SU-DHL-6 (cell line): ENCODE data around the gene ARHGAP26.

Experiments used
- H2AFZ ChIP-seq: fragments of 200-600 bp; sonication (generic); 2 replicates; pipeline ENCODE4 v1.6.1; 2014; ENCODE audit warnings: low read depth, mild to moderate bottlenecking, moderate library complexity, mixed read lengths, antibody characterized with exemption, low read length; ENCODE audit not compliant: severe bottlenecking
- H3F3A ChIP-seq: fragments of 200-600 bp; shearing (Covaris generic); 2 replicates; pipeline ENCODE4 v1.6.0; 2016; ENCODE audit warnings: antibody characterized with exemption, mild to moderate bottlenecking; ENCODE audit not compliant: insufficient read depth
- H3K27ac ChIP-seq: fragments of 200-600 bp; sonication (generic); 2 replicates; pipeline ENCODE4 v1.5.1; 2016; ENCODE audit warnings: low read depth, mild to moderate bottlenecking, low read length, moderate library complexity, mixed read lengths
- H3K27me3 ChIP-seq: fragments of 200-600 bp; sonication (generic), shearing (Covaris generic); 2 replicates; pipeline ENCODE4 v1.6.0; 2014; ENCODE audit warnings: mild to moderate bottlenecking, low read length
- H3K36me3 ChIP-seq: fragments of 200-600 bp; sonication (generic); 2 replicates; pipeline ENCODE4 v1.6.1; 2014; ENCODE audit warnings: mild to moderate bottlenecking, low read length, mixed read lengths
- H3K4me2 ChIP-seq: fragments of 300-600, 200-600 bp; shearing (Covaris generic), sonication (generic); 2 replicates; pipeline ENCODE4 v1.6.0; 2014; ENCODE audit warnings: low read length, low read depth, mild to moderate bottlenecking; ENCODE audit not compliant: poor library complexity, severe bottlenecking
- H3K4me3 ChIP-seq: fragments of 200-600 bp; sonication (generic); 2 replicates; pipeline ENCODE4 v1.5.1; 2014; ENCODE audit warnings: antibody characterized with exemption, low read length, mild to moderate bottlenecking, mixed read lengths; ENCODE audit not compliant: insufficient read depth, poor library complexity, severe bottlenecking
- H3K79me2 ChIP-seq: fragments of 200-600 bp; sonication (generic); 2 replicates; pipeline ENCODE4 v1.6.1; 2014; ENCODE audit warnings: mild to moderate bottlenecking, low read length, moderate library complexity; ENCODE audit not compliant: insufficient read depth
- H3K9ac ChIP-seq: fragments of 200-600 bp; sonication (generic); 2 replicates; pipeline ENCODE4 v1.7.0; 2014; ENCODE audit warnings: mild to moderate bottlenecking, low read length
- H3K9me2 ChIP-seq: fragments of 200-600 bp; sonication (generic); replicated peaks from 2 replicates; pipeline ENCODE4 v1.6.1; 2014; ENCODE audit warnings: low read length; ENCODE audit not compliant: insufficient read depth
- H3K9me3 ChIP-seq: fragments of 200-600 bp; sonication (generic); 2 replicates; pipeline ENCODE4 v1.6.1; 2014; ENCODE audit warnings: low read length, mixed read lengths; ENCODE audit not compliant: insufficient read depth
- H4K20me1 ChIP-seq: fragments of 200-600 bp; sonication (generic); 2 replicates; pipeline ENCODE4 v1.6.1; 2014; ENCODE audit warnings: low read depth, mild to moderate bottlenecking, antibody characterized with exemption, low read length, moderate library complexity, mixed read lengths
- EZH2phosphoT487 ChIP-seq: fragments of 200-600 bp; sonication (generic), shearing (Covaris generic); conservative IDR thresholded peaks from 2 replicates; pipeline ENCODE4 v1.6.1; 2018; ENCODE audit warnings: mild to moderate bottlenecking, antibody characterized with exemption, low read length, moderate library complexity, mixed read lengths
- TF ChIP-seq, protein P1 (sequence below): fragments of 200-600 bp; sonication (generic); IDR thresholded peaks from one replicate; pipeline ENCODE4 v1.5.1; 2017; ENCODE audit warnings: antibody characterized with exemption, mild to moderate bottlenecking, low read length, moderate library complexity; ENCODE audit not compliant: insufficient read depth, poor library complexity, severe bottlenecking

The ARHGAP26 gene

DNA sequence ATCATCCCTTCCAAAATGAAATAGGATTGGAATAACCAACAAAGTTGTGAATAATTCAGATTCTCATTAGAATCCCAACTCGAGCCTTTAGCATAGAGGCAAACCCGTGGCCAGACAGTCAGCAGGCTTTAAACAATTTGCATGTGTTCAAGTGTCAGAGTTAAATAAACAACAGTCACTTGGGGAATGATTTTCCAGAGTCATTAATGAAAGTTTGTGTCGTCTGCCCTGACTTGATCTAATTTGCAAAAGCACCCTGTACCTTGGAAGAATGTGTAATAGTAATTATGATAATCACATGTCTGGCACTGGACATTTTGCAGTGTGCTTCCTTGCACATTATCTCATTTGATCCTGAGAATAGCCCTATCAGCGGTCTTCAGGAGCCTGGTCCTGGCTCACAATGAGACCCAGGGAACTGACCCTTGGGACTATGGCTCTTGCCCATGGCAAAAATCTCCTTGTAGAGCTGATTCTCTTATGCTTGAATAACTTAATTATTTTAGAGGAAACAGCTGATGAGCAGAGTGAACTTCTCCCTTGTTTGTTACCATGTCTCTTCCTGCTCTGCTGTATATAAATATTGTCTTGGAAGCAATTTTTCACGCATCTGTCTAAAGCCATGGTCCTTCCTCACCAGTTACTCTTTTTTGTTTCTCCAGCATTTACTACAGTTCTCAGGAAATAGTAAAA lies 360.6 kb downstream of the ARHGAP26 start:
- Histone ChIP-seq H3K4me2 (no peak overlapping the region), H3K4me3 (no peak overlapping the region), H3K36me3 (no peaks in the 10 kb centered on the region), H3K79me2 (no peaks in the 10 kb centered on the region), H2AFZ (no peak overlapping the region), H3K9ac (no peak overlapping the region), H3F3A (no peaks in the 10 kb centered on the region), H4K20me1 (no peaks in the 10 kb centered on the region), H3K27me3 (no peaks in the 10 kb centered on the region), H3K9me2 (no peaks in the 10 kb centered on the region), H3K9me3 (no peaks in the 10 kb centered on the region), H3K27ac (no peak overlapping the region)
- TF ChIP-seq, protein P1, sequence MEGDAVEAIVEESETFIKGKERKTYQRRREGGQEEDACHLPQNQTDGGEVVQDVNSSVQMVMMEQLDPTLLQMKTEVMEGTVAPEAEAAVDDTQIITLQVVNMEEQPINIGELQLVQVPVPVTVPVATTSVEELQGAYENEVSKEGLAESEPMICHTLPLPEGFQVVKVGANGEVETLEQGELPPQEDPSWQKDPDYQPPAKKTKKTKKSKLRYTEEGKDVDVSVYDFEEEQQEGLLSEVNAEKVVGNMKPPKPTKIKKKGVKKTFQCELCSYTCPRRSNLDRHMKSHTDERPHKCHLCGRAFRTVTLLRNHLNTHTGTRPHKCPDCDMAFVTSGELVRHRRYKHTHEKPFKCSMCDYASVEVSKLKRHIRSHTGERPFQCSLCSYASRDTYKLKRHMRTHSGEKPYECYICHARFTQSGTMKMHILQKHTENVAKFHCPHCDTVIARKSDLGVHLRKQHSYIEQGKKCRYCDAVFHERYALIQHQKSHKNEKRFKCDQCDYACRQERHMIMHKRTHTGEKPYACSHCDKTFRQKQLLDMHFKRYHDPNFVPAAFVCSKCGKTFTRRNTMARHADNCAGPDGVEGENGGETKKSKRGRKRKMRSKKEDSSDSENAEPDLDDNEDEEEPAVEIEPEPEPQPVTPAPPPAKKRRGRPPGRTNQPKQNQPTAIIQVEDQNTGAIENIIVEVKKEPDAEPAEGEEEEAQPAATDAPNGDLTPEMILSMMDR = no peak
- TF ChIP-seq EZH2phosphoT487 = no peak

DNA sequence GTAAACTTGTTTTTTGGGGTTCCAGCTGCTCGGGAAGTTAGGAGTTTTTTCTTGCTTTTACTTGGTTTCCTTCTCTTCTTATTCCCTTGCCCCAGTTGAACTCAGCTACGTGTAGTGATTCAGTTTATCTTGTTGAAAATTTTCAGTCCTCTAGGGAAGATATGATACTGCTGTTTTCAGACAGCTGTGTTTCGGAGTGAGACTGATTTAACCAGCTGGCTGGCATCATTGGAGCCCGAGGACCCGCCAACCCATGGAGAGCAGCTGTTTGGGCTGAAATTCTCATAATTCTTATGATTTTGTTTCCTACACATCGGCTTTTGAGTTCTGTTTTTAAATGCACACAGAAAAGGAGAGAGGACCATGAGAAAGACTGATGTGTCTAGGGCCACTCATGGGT lies 361.8 kb downstream of the ARHGAP26 start:
- Histone ChIP-seq H4K20me1 (no peaks in the 10 kb centered on the region), H3K4me3 (no peak overlapping the region), H3K36me3 (no peaks in the 10 kb centered on the region), H3K9ac (no peak overlapping the region), H3F3A (no peaks in the 10 kb centered on the region), H3K79me2 (no peaks in the 10 kb centered on the region), H3K4me2 (no peak overlapping the region), H2AFZ (no peak overlapping the region), H3K27me3 (no peaks in the 10 kb centered on the region), H3K9me3 (no peaks in the 10 kb centered on the region), H3K9me2 (no peaks in the 10 kb centered on the region), H3K27ac (no peak overlapping the region)
- TF ChIP-seq, protein P1 = no peak
- TF ChIP-seq EZH2phosphoT487 = no peak

DNA sequence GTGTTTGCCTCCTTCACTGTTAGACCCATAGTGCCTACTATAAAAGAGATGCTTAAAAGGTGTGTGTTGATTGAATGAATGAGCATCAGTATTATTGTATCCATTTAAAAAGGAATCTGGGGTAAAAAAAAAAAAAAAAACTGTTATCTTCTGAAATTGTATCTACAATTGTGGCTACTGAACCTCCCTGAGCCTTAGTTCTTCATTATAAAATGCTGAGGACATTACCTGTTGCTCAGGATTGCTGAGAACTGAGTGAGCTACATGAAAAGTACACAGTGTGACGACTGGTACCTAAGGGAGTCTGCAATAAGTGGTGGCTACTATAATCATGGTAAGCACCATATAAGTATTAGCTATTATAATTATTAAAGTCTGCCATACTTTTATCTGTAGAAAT lies 362.6 kb downstream of the ARHGAP26 start:
- Histone ChIP-seq H4K20me1 (no peaks in the 10 kb centered on the region), H3F3A (no peaks in the 10 kb centered on the region), H3K27me3 (no peaks in the 10 kb centered on the region), H3K36me3 (no peaks in the 10 kb centered on the region), H3K9me3 (no peaks in the 10 kb centered on the region), H3K9ac (no peak overlapping the region), H3K79me2 (no peaks in the 10 kb centered on the region), H3K4me3 (no peak overlapping the region), H2AFZ (no peak overlapping the region), H3K9me2 (no peaks in the 10 kb centered on the region), H3K4me2 (no peak overlapping the region), H3K27ac (no peak overlapping the region)
- no peak for TF ChIP-seq EZH2phosphoT487
- TF ChIP-seq, protein P1 = no peak

DNA sequence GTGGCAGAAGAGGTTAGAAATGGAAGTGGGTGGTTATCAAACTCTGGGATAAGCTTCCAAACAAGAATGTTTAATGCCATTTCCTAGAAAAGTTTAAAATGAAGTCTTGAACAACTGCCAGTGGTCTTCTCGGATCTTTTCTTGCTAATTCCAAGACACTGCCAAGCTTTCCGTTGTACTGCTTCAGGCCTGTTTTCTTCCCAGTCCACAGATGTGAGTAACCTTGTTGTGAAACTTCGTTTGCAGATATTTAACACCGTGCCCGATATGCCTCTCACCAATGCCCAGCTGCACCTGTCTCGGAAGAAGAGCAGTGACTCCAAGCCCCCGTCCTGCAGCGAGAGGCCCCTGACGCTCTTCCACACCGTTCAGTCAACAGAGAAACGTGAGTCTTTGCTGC lies 363.5 kb downstream of the ARHGAP26 start:
- H3K9me2 ChIP-seq = no peaks in the 10 kb centered on the region
- no peaks in the 10 kb centered on the region for H4K20me1 ChIP-seq
- no peak overlapping the region for H2AFZ ChIP-seq
- no peaks in the 10 kb centered on the region for H3K36me3 ChIP-seq
- H3K9me3 ChIP-seq = no peaks in the 10 kb centered on the region
- no peak overlapping the region for H3K27ac ChIP-seq
- H3K27me3 ChIP-seq = no peaks in the 10 kb centered on the region
- no peaks in the 10 kb centered on the region for H3K79me2 ChIP-seq
- H3F3A ChIP-seq = no peaks in the 10 kb centered on the region
- no peak overlapping the region for H3K4me3 ChIP-seq
- no peak overlapping the region for H3K9ac ChIP-seq
- no peak for TF ChIP-seq EZH2phosphoT487
- TF ChIP-seq, protein P1 = no peak
- H3K4me2 ChIP-seq = no peak overlapping the region
